HEK293T (cell line): ENCODE results near the gene SSUH2.
"Not testable (repeated sequence)": the region's sequence is repeated elsewhere in the genome, so short reads cannot be mapped to it uniquely, and the experiment has no call there.

Source experiments
- CTCF ChIA-PET: fragments of 350-600 bp; formaldehyde crosslinking; extraction: SDS; loops from one replicate; lab custom pipeline; 2021; ENCODE audit warnings: antibody characterized with exemption, inconsistent platforms; lab: Yijun Ruan, JAX
- POLR2A ChIA-PET: fragments of 350-600 bp; formaldehyde crosslinking; extraction: SDS; loops from one replicate; lab custom pipeline; 2020; ENCODE audit warnings: antibody characterized with exemption, inconsistent platforms; lab: Yijun Ruan, JAX
- DNase-seq: peaks from one replicate; pipeline ENCODE4 v3.0.0; 2012; ENCODE audit warnings: mixed read lengths; ENCODE audit errors: extremely low spot score
- ARNT ChIP-seq: fragments of 450-650 bp; IDR thresholded peaks from 2 replicates; pipeline ENCODE4 v1.6.1; 2017; ENCODE audit warnings: mild to moderate bottlenecking
- BHLHE40 ChIP-seq: fragments of 450-650 bp; IDR thresholded peaks from 2 replicates; pipeline ENCODE4 v1.6.1; 2016; ENCODE audit warnings: mild to moderate bottlenecking, moderate library complexity, borderline replicate concordance
- CTBP1 ChIP-seq: fragments of 450-650 bp; IDR thresholded peaks from 2 replicates; pipeline ENCODE4 v1.6.1; 2016; ENCODE audit warnings: borderline replicate concordance
- ELF4 ChIP-seq: fragments of 450-650 bp; IDR thresholded peaks from 2 replicates; pipeline ENCODE4 v1.6.1; 2017; ENCODE audit warnings: antibody characterized with exemption
- FOXA1 ChIP-seq: fragments of 450-650 bp; IDR thresholded peaks from 2 replicates; pipeline ENCODE4 v1.6.1; 2016; ENCODE audit warnings: mild to moderate bottlenecking
- FOXK2 ChIP-seq: fragments of 450-650 bp; IDR thresholded peaks from 2 replicates; pipeline ENCODE4 v1.6.1; 2016; ENCODE audit warnings: mild to moderate bottlenecking
- FOXM1 ChIP-seq: fragments of 450-650 bp; IDR thresholded peaks from 2 replicates; pipeline ENCODE4 v1.6.1; 2017; ENCODE audit warnings: mild to moderate bottlenecking, borderline replicate concordance
- HDGF ChIP-seq: fragments of 450-650 bp; IDR thresholded peaks from 2 replicates; pipeline ENCODE4 v1.6.1; 2017; ENCODE audit warnings: antibody characterized with exemption, borderline replicate concordance
- L3MBTL2 ChIP-seq: fragments of 450-650 bp; conservative IDR thresholded peaks from 2 replicates; pipeline ENCODE4 v1.6.1; 2016; ENCODE audit warnings: mild to moderate bottlenecking
- LEF1 ChIP-seq: fragments of 450-650 bp; IDR thresholded peaks from 2 replicates; pipeline ENCODE4 v1.6.1; 2017; ENCODE audit warnings: mild to moderate bottlenecking, borderline replicate concordance
- NFRKB ChIP-seq: fragments of 450-650 bp; IDR thresholded peaks from 2 replicates; pipeline ENCODE4 v1.6.1; 2016; ENCODE audit warnings: mild to moderate bottlenecking, moderate library complexity
- PKNOX1 ChIP-seq: fragments of 450-650 bp; IDR thresholded peaks from 2 replicates; pipeline ENCODE4 v1.6.1; 2016
- SP1 ChIP-seq: fragments of 450-650 bp; IDR thresholded peaks from 2 replicates; pipeline ENCODE4 v1.6.1; 2017
- SUZ12 ChIP-seq: fragments of 450-650 bp; IDR thresholded peaks from 2 replicates; pipeline ENCODE4 v1.6.1; 2016; ENCODE audit warnings: mild to moderate bottlenecking
- TARDBP ChIP-seq: fragments of 450-650 bp; IDR thresholded peaks from 2 replicates; pipeline ENCODE4 v1.6.1; 2016
- ZNF384 ChIP-seq: fragments of 450-650 bp; IDR thresholded peaks from 2 replicates; pipeline ENCODE4 v1.6.1; 2016

Gene SSUH2

GRCh38 chr3:8657804-8658305 is 13.3 kb upstream of the SSUH2 start:
- CTCF ChIA-PET, result no interaction called here
- POLR2A ChIA-PET, result interaction anchor here (1.3 kb wide), 1 partner anchor 13 kb away, joined by 3 read pairs; no protein-coding TSS in a partner anchor
- DNase-seq, result no peak
- TF ChIP-seq SUZ12, result no peak
- no peak for TF ChIP-seq BHLHE40
- no peak for TF ChIP-seq SP1
- no peak for TF ChIP-seq FOXM1
- TF ChIP-seq HDGF, result no peak
- TF ChIP-seq L3MBTL2, result no peak
- TF ChIP-seq NFRKB, result no peak
- no peak for TF ChIP-seq ELF4

GRCh38 chr3:8656240-8656639 is 11.6 kb upstream of the SSUH2 start:
- DNase-seq, result no peak
- CTCF ChIA-PET, result no interaction called here
- POLR2A ChIA-PET, result no interaction called here
- TF ChIP-seq BHLHE40, result no peak
- no peak for TF ChIP-seq SUZ12
- no peak for TF ChIP-seq FOXA1
- TF ChIP-seq FOXM1, result no peak
- TF ChIP-seq FOXK2, result no peak
- no peak for TF ChIP-seq ARNT
- TF ChIP-seq ZNF384, result no peak
- TF ChIP-seq HDGF, result no peak
- no peak for TF ChIP-seq ELF4
- TF ChIP-seq L3MBTL2, result no peak
- no peak for TF ChIP-seq SP1
- TF ChIP-seq PKNOX1, result no peak
- TF ChIP-seq CTBP1, result no peak
- TF ChIP-seq LEF1, result no peak
- TF ChIP-seq NFRKB, result no peak

- TF ChIP-seq FOXM1 (no peak), SUZ12 (no peak), NFRKB (no peak), ZNF384 (no peak), TARDBP (no peak), L3MBTL2 (no peak), SP1 (no peak), ARNT (no peak), FOXK2 (no peak), HDGF (no peak), ELF4 (no peak), CTBP1 (no peak), PKNOX1 (no peak), LEF1 (no peak), FOXA1 (no peak), BHLHE40 (no peak)
- CTCF ChIA-PET, result no interaction called here
- POLR2A ChIA-PET, result no interaction called here
Observed at GRCh38 chr3:8655387-8655835, 10.8 kb upstream of the SSUH2 start.

GRCh38 chr3:8654572-8655329 is 10.2 kb upstream of the SSUH2 start:
- DNase-seq, POLR2A ChIA-PET: not testable (repeated sequence)
- CTCF ChIA-PET, result interaction anchor here (0.7 kb wide), 1 partner anchor 140 kb away, joined by 3 read pairs; no protein-coding TSS in a partner anchor

More at GRCh38 chr3:8655387-8655835, 10.8 kb upstream of the SSUH2 start:
- DNase-seq, result no peak

GRCh38 chr3:8653800-8654408 is 9.3 kb upstream of the SSUH2 start:
- DNase-seq, result no peak
- ChIA-PET CTCF (interaction anchor here (0.7 kb wide), 1 partner anchor 140 kb away, joined by 3 read pairs; no protein-coding TSS in a partner anchor), POLR2A (no interaction called here)
- TF ChIP-seq ARNT, result no peak
- no peak for TF ChIP-seq PKNOX1
- no peak for TF ChIP-seq NFRKB
- TF ChIP-seq FOXK2, result no peak
- TF ChIP-seq L3MBTL2, result no peak
- no peak for TF ChIP-seq SUZ12
- no peak for TF ChIP-seq FOXM1
- no peak for TF ChIP-seq BHLHE40
- TF ChIP-seq ZNF384, result no peak
- TF ChIP-seq FOXA1, result no peak
- no peak for TF ChIP-seq HDGF
- TF ChIP-seq LEF1, result no peak
- TF ChIP-seq ELF4, result no peak
- no peak for TF ChIP-seq CTBP1
- no peak for TF ChIP-seq TARDBP
- no peak for TF ChIP-seq SP1
